Upper lobe of right lung (tissue), 1 donor: ENCODE results near the gene BABAM2. TPM values are rescaled to one million over a fixed set of nuclear protein-coding genes. Genes with fewer than 3 reads are reported as not detected.

Source experiments
- ATAC-seq: fragments of 200-7000 bp; cut with Tn5 transposase; one replicate; pipeline ENCODE4 v1.9.1; 2020; ENCODE audit warnings: mild to moderate bottlenecking, moderate library complexity
- DNase-seq: peaks from one replicate; pipeline ENCODE4 v3.0.0-alpha.2; 2020
- H3K27ac ChIP-seq: fragments of 200-600 bp; one replicate; pipeline ENCODE4 v1.8.0; 2022
- H3K27me3 ChIP-seq: fragments of 200-600 bp; one replicate; pipeline ENCODE4 v1.8.0; 2022; ENCODE audit warnings: mild to moderate bottlenecking
- H3K36me3 ChIP-seq: fragments of 200-600 bp; one replicate; pipeline ENCODE4 v1.8.0; 2022
- H3K4me1 ChIP-seq: fragments of 200-600 bp; one replicate; pipeline ENCODE4 v1.8.0; 2022
- H3K4me3 ChIP-seq: fragments of 200-600 bp; one replicate; pipeline ENCODE4 v1.8.0; 2022; ENCODE audit warnings: mild to moderate bottlenecking
- H3K9me3 ChIP-seq: fragments of 200-600 bp; one replicate; pipeline ENCODE4 v1.8.0; 2022
- intact Hi-C: fragments of 100-400 bp; cut with DNase I; formaldehyde crosslinking; loops from one replicate; pipeline ENCODE4 v1.11.0; 2022
- total RNA-seq: library from RNA; stranded (reverse); fragmentation: NEBNext Ultra II Directional; extraction: Animal tissue kit (Norgen Biotek cat#: 25700); gene quantifications from one replicate; pipeline ENCODE4 v1.2.1, GENCODE V29; 2021
- TF ChIP-seq, protein P1 (sequence below): fragments of 200-600 bp; IDR thresholded peaks from one replicate; pipeline ENCODE4 v1.8.0; 2022; ENCODE audit warnings: antibody characterized with exemption
- donor health status: DM: no; HTN: yes; CAD: no; lungs with severe emphysema.

The BABAM2 gene
- total RNA-seq, 1 donor from 2014 or later: 36.2 TPM

DNA sequence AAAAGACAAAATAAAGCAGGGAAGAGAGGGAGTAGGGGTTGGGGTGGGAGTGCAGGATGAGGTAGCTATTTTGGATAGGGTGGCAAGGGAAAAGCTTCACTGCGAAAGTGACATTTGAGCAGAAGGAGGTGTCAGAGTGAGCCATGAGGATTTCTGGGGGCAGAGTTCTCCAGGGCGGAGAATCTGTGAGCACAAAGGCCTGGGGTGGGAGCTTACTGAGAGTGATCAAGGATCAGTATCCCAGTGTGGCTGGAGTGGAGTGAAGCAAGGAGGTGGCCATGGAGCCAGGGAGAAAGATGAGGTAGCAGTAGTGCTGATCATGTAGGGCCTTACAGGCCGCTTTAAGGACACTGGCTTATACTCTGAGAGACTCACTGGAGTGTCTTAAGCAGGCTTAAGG, 291.3 kb downstream of the BABAM2 start:
- H3K36me3 ChIP-seq: no peaks in the 10 kb centered on the region
- no peak for ATAC-seq
- H3K4me1 ChIP-seq: no peaks in the 10 kb centered on the region
- intact Hi-C loops: no loop called here
- H3K27me3 ChIP-seq: no peaks in the 10 kb centered on the region
- TF ChIP-seq, protein P1, sequence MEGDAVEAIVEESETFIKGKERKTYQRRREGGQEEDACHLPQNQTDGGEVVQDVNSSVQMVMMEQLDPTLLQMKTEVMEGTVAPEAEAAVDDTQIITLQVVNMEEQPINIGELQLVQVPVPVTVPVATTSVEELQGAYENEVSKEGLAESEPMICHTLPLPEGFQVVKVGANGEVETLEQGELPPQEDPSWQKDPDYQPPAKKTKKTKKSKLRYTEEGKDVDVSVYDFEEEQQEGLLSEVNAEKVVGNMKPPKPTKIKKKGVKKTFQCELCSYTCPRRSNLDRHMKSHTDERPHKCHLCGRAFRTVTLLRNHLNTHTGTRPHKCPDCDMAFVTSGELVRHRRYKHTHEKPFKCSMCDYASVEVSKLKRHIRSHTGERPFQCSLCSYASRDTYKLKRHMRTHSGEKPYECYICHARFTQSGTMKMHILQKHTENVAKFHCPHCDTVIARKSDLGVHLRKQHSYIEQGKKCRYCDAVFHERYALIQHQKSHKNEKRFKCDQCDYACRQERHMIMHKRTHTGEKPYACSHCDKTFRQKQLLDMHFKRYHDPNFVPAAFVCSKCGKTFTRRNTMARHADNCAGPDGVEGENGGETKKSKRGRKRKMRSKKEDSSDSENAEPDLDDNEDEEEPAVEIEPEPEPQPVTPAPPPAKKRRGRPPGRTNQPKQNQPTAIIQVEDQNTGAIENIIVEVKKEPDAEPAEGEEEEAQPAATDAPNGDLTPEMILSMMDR: no peak
- no peaks in the 10 kb centered on the region for H3K9me3 ChIP-seq
- no peak for DNase-seq
- no peak overlapping the region for H3K27ac ChIP-seq
- no peak overlapping the region for H3K4me3 ChIP-seq

DNA sequence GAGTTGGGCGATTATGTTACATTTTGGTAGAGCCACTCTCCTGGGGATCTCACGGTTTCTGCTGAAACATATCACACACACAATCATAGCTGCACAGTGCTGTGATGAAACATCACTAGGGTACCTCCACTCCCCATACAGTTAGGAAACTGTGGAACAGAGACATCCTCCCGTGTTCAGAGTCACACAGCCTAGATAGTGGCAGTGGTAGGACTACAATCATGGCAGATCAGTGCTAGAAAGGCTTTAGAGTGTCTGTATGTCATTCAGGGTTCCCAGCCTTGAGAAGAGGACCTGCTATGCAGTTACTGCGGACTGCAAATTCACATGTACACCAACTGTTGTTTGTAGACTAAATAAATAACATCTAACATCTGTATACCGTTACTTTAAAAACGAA, 291.8 kb downstream of the BABAM2 start:
- H3K4me3 ChIP-seq: no peak overlapping the region
- TF ChIP-seq, protein P1: no peak
- H3K27ac ChIP-seq: no peak overlapping the region
- DNase-seq (no peak), ATAC-seq (no peak)
- H3K36me3 ChIP-seq: no peaks in the 10 kb centered on the region
- no peaks in the 10 kb centered on the region for H3K9me3 ChIP-seq
- intact Hi-C loops: no loop called here
- no peaks in the 10 kb centered on the region for H3K4me1 ChIP-seq
- no peaks in the 10 kb centered on the region for H3K27me3 ChIP-seq

DNA sequence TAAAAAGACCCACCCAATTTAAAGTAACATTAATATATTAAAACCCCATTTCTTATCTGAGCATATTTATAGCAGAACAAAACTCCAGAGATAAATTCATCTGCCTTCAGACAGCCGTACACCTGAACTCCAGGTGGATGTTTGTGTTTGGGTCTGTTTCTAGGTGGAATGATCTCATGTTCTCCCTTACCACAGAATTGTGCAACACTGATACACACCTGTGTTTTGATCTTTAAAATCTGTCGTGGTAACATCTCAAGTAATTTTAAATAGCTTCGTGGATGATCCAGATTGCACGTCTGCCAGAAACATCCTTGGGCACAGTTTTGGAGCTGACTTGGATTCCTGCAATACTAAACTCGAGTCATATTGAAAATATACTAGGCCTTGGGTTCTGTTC, 294.6 kb downstream of the BABAM2 start:
- Histone ChIP-seq H3K9me3 (no peaks in the 10 kb centered on the region), H3K27me3 (no peaks in the 10 kb centered on the region), H3K36me3 (no peaks in the 10 kb centered on the region), H3K4me3 (no peak overlapping the region), H3K27ac (no peak overlapping the region), H3K4me1 (no peaks in the 10 kb centered on the region)
- DNase-seq: no peak
- ATAC-seq: no peak
- TF ChIP-seq, protein P1: no peak
- intact Hi-C loops: no loop called here

DNA sequence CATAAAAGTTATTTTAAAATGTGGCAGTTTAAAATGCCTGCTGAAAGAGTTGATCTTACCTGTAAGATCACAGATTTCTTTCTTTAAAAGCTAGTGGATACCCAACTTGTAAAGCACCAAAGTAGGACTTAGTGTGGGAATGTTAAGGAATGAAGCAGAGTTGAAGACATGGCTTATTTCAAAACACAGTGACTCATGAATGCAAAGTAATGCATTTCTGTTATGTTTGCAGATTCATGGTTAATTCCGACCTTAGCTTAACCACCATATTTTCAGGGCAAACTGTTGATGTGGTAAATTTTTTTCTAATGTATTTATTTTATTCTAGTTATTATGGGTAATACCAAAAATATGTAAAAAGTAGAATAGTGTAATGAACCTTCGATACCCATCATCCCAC, 295.4 kb downstream of the BABAM2 start:
- intact Hi-C loops: no loop called here
- H3K36me3 ChIP-seq: no peaks in the 10 kb centered on the region

DNA sequence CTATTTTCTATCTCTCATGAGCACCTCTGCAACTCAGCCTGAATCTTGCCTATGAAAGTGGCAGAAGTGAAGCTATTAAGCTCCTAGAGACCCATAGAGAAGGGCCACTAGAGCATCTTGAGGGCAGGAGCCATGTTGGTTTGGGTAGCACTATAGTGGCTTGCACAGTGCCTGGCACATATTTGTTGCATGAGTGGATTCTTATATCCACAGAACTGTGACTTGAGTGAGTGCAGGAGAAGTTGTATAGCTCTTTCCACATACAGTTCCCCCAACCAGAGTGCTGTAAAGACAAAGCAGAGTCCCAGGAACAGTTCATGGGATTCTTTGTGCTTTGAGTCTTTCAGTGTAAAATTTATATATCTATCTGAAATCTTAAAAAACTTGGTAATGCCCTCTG, 296.7 kb downstream of the BABAM2 start:
- Histone ChIP-seq H3K27me3 (no peaks in the 10 kb centered on the region), H3K4me1 (no peaks in the 10 kb centered on the region), H3K27ac (no peak overlapping the region), H3K36me3 (no peaks in the 10 kb centered on the region), H3K4me3 (no peak overlapping the region), H3K9me3 (no peaks in the 10 kb centered on the region)
- no peak for ATAC-seq
- TF ChIP-seq, protein P1: no peak
- DNase-seq: no peak
- intact Hi-C loops: no loop called here

More for the DNA sequence above, 295.4 kb downstream of the BABAM2 start:
- TF ChIP-seq, protein P1: no peak
- Histone ChIP-seq H3K9me3 (no peaks in the 10 kb centered on the region), H3K4me3 (no peak overlapping the region), H3K27ac (no peak overlapping the region), H3K4me1 (no peaks in the 10 kb centered on the region), H3K27me3 (no peaks in the 10 kb centered on the region)
- ATAC-seq (no peak), DNase-seq (no peak)

DNA sequence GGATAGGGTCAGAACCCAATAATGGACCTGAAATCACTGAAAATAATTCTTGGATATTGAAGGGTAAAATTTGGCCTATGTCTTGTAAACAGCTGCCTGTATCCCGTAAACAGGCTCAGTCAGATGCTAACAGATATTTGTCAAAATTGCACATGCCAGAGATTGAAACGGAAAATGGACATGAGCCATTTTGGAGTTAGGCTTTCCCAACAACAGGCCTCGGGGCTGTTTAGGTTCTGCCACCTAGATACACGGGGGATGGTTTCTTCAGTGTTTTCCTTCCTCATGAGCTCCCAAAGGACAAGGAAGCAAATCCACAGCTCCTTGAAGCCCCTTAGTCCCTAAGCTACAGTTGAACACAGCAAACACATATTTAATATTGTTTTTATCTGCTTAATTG, 297.9 kb downstream of the BABAM2 start:
- Histone ChIP-seq H3K4me3 (no peak overlapping the region), H3K27me3 (no peaks in the 10 kb centered on the region), H3K36me3 (no peaks in the 10 kb centered on the region), H3K4me1 (no peaks in the 10 kb centered on the region), H3K27ac (no peak overlapping the region), H3K9me3 (no peaks in the 10 kb centered on the region)
- ATAC-seq (no peak), DNase-seq (no peak)
- TF ChIP-seq, protein P1: no peak
- intact Hi-C loops: no loop called here
